ENCODE measurements around the gene MRPS15.
"Not testable (repeated sequence)": the region's sequence is repeated elsewhere in the genome, so short reads cannot be mapped to it uniquely, and the experiment has no call there.

MRPS15 gene

GRCh38 chr1:36506276-36506920 is 42.2 kb upstream of the MRPS15 start:
- no peak overlapping the region for H3K27ac Mint-ChIP-seq
- no peak for DNase-seq
- H3K36me3 Mint-ChIP-seq (ENCODE audit: low read depth): no peaks in the 10 kb centered on the region
- H3K27me3 Mint-ChIP-seq (ENCODE audit: low read depth, poor library complexity): peaks cover 9% of the 10 kb centered on the region
- TF ChIP-seq CTCF (IDR thresholded peaks at IDR 0.05): no peak
- no peak overlapping the region for H3K4me3 Mint-ChIP-seq
- peaks cover 8% of the 10 kb centered on the region for H3K9me3 Mint-ChIP-seq
- H3K4me1 Mint-ChIP-seq: peaks cover 24% of the 10 kb centered on the region

GRCh38 chr1:36503733-36504132 is 39.5 kb upstream of the MRPS15 start:
- peaks cover 8% of the 10 kb centered on the region for H3K9me3 Mint-ChIP-seq
- no peak overlapping the region for H3K4me3 Mint-ChIP-seq
- H3K4me1 Mint-ChIP-seq: peaks cover 21% of the 10 kb centered on the region
- no peak for DNase-seq
- TF ChIP-seq CTCF (IDR thresholded peaks at IDR 0.05): no peak
- H3K27ac Mint-ChIP-seq: no peak overlapping the region
- no peaks in the 10 kb centered on the region for H3K36me3 Mint-ChIP-seq (ENCODE audit: low read depth)
- H3K27me3 Mint-ChIP-seq (ENCODE audit: low read depth, poor library complexity): peaks cover 9% of the 10 kb centered on the region

GRCh38 chr1:36503159-36503558 is 39.0 kb upstream of the MRPS15 start:
- H3K36me3 Mint-ChIP-seq (ENCODE audit: low read depth): no peaks in the 10 kb centered on the region
- no peak overlapping the region for H3K27ac Mint-ChIP-seq
- H3K27me3 Mint-ChIP-seq (ENCODE audit: low read depth, poor library complexity): peaks cover 9% of the 10 kb centered on the region
- DNase-seq: no peak
- no peak for TF ChIP-seq CTCF (IDR thresholded peaks at IDR 0.05)
- H3K9me3 Mint-ChIP-seq: peaks cover 8% of the 10 kb centered on the region
- H3K4me3 Mint-ChIP-seq: no peak overlapping the region
- peaks cover 15% of the 10 kb centered on the region for H3K4me1 Mint-ChIP-seq

- peaks cover 7% of the 10 kb centered on the region for H3K27me3 Mint-ChIP-seq (ENCODE audit: low read depth, poor library complexity)
- no peak for DNase-seq
- H3K4me1 Mint-ChIP-seq: peaks cover 10% of the 10 kb centered on the region
These were observed 38.4 kb upstream of the MRPS15 start for GRCh38 chr1:36502616-36503015.

GRCh38 chr1:36501911-36502310 is 37.7 kb upstream of the MRPS15 start:
- not testable (repeated sequence) for H3K4me3 Mint-ChIP-seq; H3K27ac Mint-ChIP-seq; H3K9me3 Mint-ChIP-seq; DNase-seq; H3K4me1 Mint-ChIP-seq; H3K36me3 Mint-ChIP-seq (ENCODE audit: low read depth)
- peaks cover 12% of the 10 kb centered on the region for H3K27me3 Mint-ChIP-seq (ENCODE audit: low read depth, poor library complexity)

More at GRCh38 chr1:36502616-36503015, 38.4 kb upstream of the MRPS15 start:
- no peaks in the 10 kb centered on the region for H3K36me3 Mint-ChIP-seq (ENCODE audit: low read depth)
- no peak overlapping the region for H3K27ac Mint-ChIP-seq
- TF ChIP-seq CTCF (IDR thresholded peaks at IDR 0.05): no peak
- peaks cover 8% of the 10 kb centered on the region for H3K9me3 Mint-ChIP-seq
- no peak overlapping the region for H3K4me3 Mint-ChIP-seq

GRCh38 chr1:36497207-36497606 is 33.0 kb upstream of the MRPS15 start:
- H3K4me3 Mint-ChIP-seq: no peak overlapping the region
- H3K4me1 Mint-ChIP-seq: no peaks in the 10 kb centered on the region
- H3K36me3 Mint-ChIP-seq (ENCODE audit: low read depth): no peaks in the 10 kb centered on the region
- H3K27me3 Mint-ChIP-seq (ENCODE audit: low read depth, poor library complexity): peaks cover 13% of the 10 kb centered on the region
- H3K9me3 Mint-ChIP-seq: no peaks in the 10 kb centered on the region
- no peak for DNase-seq
- TF ChIP-seq CTCF (IDR thresholded peaks at IDR 0.05): no peak
- no peak overlapping the region for H3K27ac Mint-ChIP-seq
